ENCODE results near the gene LMTK3.

Gene LMTK3

DNA sequence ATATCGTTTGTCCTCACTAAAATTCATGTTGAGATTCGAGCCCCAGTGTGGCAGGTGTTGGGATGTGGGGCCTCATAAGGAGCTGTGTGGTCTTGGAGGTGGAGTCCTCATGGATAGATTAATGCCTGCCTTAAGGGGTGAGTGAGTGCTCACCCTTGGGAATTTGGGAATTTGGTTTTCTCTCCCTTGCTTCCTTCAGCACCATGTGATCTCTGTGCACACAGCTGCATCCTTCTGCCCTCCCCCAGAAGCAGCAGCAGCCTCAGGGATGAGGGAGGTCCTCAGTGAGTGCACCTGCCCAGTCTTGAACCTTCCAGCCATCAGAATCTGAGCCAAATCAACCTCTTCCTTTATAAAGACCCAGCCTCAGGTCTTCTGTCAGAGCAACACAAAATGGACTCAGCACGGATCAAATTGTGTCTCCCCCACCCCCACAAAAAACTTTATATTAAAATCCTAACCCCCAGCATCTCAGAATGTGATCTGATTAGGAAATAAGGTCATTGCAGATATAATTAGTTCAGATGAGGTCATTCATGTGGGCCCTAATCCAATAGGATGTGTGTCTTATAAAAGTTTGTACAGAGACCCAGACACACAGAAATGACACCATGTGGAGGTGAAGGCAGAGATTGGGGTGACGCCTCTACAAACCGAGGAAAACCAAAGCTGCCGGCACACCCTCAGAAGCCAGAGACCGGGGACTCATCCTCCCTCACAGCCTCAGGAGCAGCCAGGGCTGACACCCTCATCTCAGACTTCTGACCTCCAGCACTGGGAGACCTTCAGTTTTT, 29.6 kb downstream of the LMTK3 start:
- Histone ChIP-seq H3K36me3 (ENCODE audit: control insufficient read depth in 4 of 4, insufficient read depth in 4 of 4, low read length in 3 of 4) (peaks cover 0 to 22% (median 13%) of the 10 kb centered on the region in 4 experiments), H3K9me3 (ENCODE audit: control extremely low read depth in 1 of 5, control insufficient read depth in 4 of 5, insufficient read depth in 2 of 5, low read depth in 1 of 5, low read length in 4 of 5) (no peaks in the 10 kb centered on the region), H3K4me3 (ENCODE audit: control insufficient read depth in 1 of 7, extremely low read depth in 1 of 7, insufficient read depth in 4 of 7, low read depth in 2 of 7, low read length in 6 of 7) (no peak overlapping the region), H3K27me3 (replicated peaks in 2 of 5; ENCODE audit: control insufficient read depth in 4 of 5, insufficient read depth in 5 of 5, low read length in 4 of 5) (no peaks in the 10 kb centered on the region), H3K27ac (ENCODE audit: insufficient read depth in 1 of 2, low read depth in 1 of 2, low read length in 2 of 2, poor library complexity in 1 of 2, severe bottlenecking in 2 of 2) (no peak overlapping the region), H3K4me1 (ENCODE audit: control extremely low read depth in 1 of 4, control insufficient read depth in 4 of 4, insufficient read depth in 4 of 4, low read length in 3 of 4) (peaks cover 0 to 21% (median 13%) of the 10 kb centered on the region in 4 experiments)
- no peak for DNase-seq
- CTCF ChIA-PET = interaction anchor here (1.8 kb wide), 1 partner anchor 8 kb away, joined by 13 read pairs; no protein-coding TSS in a partner anchor
- WGBS (ENCODE audit: insufficient coverage) = 95% methylated on average over 5 of the region's 7 CpGs
- POLR2A ChIA-PET = no interaction called here

DNA sequence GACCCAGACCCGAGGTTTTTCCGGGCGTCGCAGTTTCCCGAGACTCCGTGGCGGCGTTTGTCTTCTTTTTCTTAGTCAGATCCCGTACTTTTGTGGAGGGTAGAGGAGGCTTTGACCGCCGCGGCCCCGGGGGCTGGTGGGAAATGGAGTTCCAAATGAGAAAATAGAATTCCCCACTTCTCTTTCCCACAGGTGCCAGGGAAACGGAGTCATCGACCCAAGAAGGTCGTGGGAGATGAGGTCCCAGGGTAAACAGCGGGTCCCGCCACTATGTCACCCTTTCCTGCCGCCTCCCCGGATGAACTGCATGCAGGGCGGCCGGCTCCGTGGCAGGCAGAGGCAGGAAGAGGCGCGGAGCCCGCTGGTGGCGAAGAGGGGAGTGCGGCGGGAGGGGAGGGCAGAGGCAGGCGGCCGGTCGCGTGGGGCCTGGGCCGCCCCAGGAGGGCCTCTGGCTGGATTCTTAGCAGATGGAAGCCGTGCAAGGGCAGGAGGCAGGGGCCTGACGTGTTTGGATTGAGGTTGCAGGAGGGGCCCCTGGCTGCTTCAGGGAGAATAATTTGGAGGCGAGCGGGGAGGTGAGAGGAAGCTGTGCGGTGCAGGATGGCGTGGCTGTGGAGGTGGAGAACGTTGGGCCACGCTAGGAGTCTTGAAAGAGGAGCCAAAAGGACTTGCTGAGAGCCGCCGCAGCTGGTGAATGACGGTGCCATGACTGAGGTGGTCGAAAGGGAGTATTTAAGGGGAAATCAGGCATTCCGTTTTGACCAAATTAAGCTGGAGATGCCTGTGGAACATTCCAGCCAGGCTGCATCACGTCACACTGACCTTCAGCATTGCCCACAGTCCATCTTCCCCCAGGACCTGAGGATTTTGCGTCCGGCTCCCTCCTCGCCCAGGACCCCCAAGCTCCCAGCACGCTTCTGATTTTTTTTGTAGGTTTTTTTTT, 30.8 kb downstream of the LMTK3 start:
- Histone ChIP-seq H3K27me3 (replicated peaks in 2 of 5; ENCODE audit: control insufficient read depth in 4 of 5, insufficient read depth in 5 of 5, low read length in 4 of 5) (no peaks in the 10 kb centered on the region), H3K4me3 (ENCODE audit: control insufficient read depth in 1 of 7, extremely low read depth in 1 of 7, insufficient read depth in 4 of 7, low read depth in 2 of 7, low read length in 6 of 7) (peak overlapping the region; percentile 38 to 87 (median 62)), H3K4me1 (ENCODE audit: control extremely low read depth in 1 of 4, control insufficient read depth in 4 of 4, insufficient read depth in 4 of 4, low read length in 3 of 4) (peaks cover 0 to 21% (median 13%) of the 10 kb centered on the region in 4 experiments), H3K27ac (ENCODE audit: insufficient read depth in 1 of 2, low read depth in 1 of 2, low read length in 2 of 2, poor library complexity in 1 of 2, severe bottlenecking in 2 of 2) (peak overlapping the region in 1 of 2 experiments; percentile 67), H3K36me3 (ENCODE audit: control insufficient read depth in 4 of 4, insufficient read depth in 4 of 4, low read length in 3 of 4) (peaks cover 0 to 28% (median 23%) of the 10 kb centered on the region in 4 experiments), H3K9me3 (ENCODE audit: control extremely low read depth in 1 of 5, control insufficient read depth in 4 of 5, insufficient read depth in 2 of 5, low read depth in 1 of 5, low read length in 4 of 5) (no peaks in the 10 kb centered on the region)
- ChIA-PET POLR2A (interaction anchor here (1.1 kb wide), 1 partner anchor 143 kb away, joined by 5 read pairs; no protein-coding TSS in a partner anchor), CTCF (interaction anchor here (0.6 to 1.8 kb wide), 4 partner anchors 9 to 212 kb away, joined by 3 to 13 read pairs (median 4); a partner anchor contains a TSS)
- WGBS (ENCODE audit: insufficient coverage) = 3% methylated on average over 29 of the region's 52 CpGs
- DNase-seq = peak in 2 of 3 donors; percentile 55 to 67

DNA sequence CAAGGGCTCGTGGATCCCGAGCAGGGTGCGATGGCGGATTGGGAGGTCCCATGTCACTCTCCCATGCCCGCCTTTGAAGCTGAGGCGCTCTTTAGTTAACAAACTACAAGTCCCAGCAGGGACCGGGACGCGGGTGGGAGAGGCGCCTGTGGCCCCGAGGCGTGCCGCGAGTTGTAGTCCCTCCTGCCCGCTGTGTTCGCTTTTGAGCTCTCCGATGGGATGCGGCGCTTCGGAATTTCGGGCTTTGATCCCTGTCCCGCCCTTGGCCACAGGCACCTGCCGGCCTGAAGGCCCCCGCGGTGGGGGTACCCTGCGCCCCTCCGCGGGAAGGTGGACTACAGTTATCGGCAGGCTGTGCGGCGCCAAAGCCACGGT, 31.5 kb downstream of the LMTK3 start:
- Histone ChIP-seq H3K4me1 (ENCODE audit: control extremely low read depth in 1 of 4, control insufficient read depth in 4 of 4, insufficient read depth in 4 of 4, low read length in 3 of 4) (peaks cover 0 to 21% (median 13%) of the 10 kb centered on the region in 4 experiments), H3K27ac (ENCODE audit: insufficient read depth in 1 of 2, low read depth in 1 of 2, low read length in 2 of 2, poor library complexity in 1 of 2, severe bottlenecking in 2 of 2) (peak overlapping the region in 1 of 2 experiments; percentile 67), H3K27me3 (replicated peaks in 2 of 5; ENCODE audit: control insufficient read depth in 4 of 5, insufficient read depth in 5 of 5, low read length in 4 of 5) (no peaks in the 10 kb centered on the region), H3K9me3 (ENCODE audit: control extremely low read depth in 1 of 5, control insufficient read depth in 4 of 5, insufficient read depth in 2 of 5, low read depth in 1 of 5, low read length in 4 of 5) (no peaks in the 10 kb centered on the region), H3K4me3 (ENCODE audit: control insufficient read depth in 1 of 7, extremely low read depth in 1 of 7, insufficient read depth in 4 of 7, low read depth in 2 of 7, low read length in 6 of 7) (peak overlapping the region; percentile 38 to 87 (median 62)), H3K36me3 (ENCODE audit: control insufficient read depth in 4 of 4, insufficient read depth in 4 of 4, low read length in 3 of 4) (peaks cover under 1 to 35% (median 29%) of the 10 kb centered on the region in 4 experiments)
- DNase-seq = peak in 2 of 3 donors; percentile 60 to 64
- WGBS (ENCODE audit: insufficient coverage) = 15% methylated on average over 18 of the region's 32 CpGs
- ChIA-PET CTCF (interaction anchor here (0.6 to 1.7 kb wide), 3 partner anchors 9 to 127 kb away, joined by 3 to 11 read pairs (median 4); no protein-coding TSS in a partner anchor), POLR2A (interaction anchor here (1.1 kb wide), 1 partner anchor 144 kb away, joined by 5 read pairs; no protein-coding TSS in a partner anchor)

DNA sequence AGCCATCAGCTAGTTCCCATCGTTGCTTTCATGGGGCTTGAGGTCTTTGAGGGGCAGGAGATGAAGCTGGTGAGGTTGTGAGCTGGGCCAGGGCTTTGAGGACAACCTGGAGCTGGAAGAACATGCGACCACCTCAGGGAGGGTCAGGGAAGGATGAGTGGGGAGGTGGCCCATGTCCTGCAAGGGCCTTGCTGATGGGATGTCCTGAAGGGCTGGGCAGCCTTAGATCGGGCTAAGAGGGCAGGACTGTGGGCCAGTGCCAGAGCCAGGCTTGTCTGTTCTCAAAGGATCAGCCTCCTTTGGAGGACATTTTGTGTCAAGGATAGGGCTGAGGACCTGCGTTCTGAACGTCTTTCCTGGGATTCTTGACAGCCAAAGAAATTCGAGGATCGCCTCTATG, 31.9 kb downstream of the LMTK3 start:
- Histone ChIP-seq H3K36me3 (ENCODE audit: control insufficient read depth in 4 of 4, insufficient read depth in 4 of 4, low read length in 3 of 4) (peaks cover 5 to 40% (median 34%) of the 10 kb centered on the region in 4 experiments), H3K27ac (ENCODE audit: insufficient read depth in 1 of 2, low read depth in 1 of 2, low read length in 2 of 2, poor library complexity in 1 of 2, severe bottlenecking in 2 of 2) (no peak overlapping the region), H3K9me3 (ENCODE audit: control extremely low read depth in 1 of 5, control insufficient read depth in 4 of 5, insufficient read depth in 2 of 5, low read depth in 1 of 5, low read length in 4 of 5) (no peaks in the 10 kb centered on the region), H3K4me3 (ENCODE audit: control insufficient read depth in 1 of 7, extremely low read depth in 1 of 7, insufficient read depth in 4 of 7, low read depth in 2 of 7, low read length in 6 of 7) (peak overlapping the region in 1 of 7 experiments; percentile 87), H3K27me3 (replicated peaks in 2 of 5; ENCODE audit: control insufficient read depth in 4 of 5, insufficient read depth in 5 of 5, low read length in 4 of 5) (no peaks in the 10 kb centered on the region), H3K4me1 (ENCODE audit: control extremely low read depth in 1 of 4, control insufficient read depth in 4 of 4, insufficient read depth in 4 of 4, low read length in 3 of 4) (peaks cover 0 to 21% (median 13%) of the 10 kb centered on the region in 4 experiments)
- WGBS (ENCODE audit: insufficient coverage) = 94% methylated on average over 6 of the region's 7 CpGs
- no peak for DNase-seq
- ChIA-PET POLR2A (no interaction called here), CTCF (interaction anchor here (0.6 to 1.7 kb wide), 4 partner anchors 9 to 127 kb away, joined by 3 to 11 read pairs (median 4); partner anchors contain the start of gene KDELR1)

DNA sequence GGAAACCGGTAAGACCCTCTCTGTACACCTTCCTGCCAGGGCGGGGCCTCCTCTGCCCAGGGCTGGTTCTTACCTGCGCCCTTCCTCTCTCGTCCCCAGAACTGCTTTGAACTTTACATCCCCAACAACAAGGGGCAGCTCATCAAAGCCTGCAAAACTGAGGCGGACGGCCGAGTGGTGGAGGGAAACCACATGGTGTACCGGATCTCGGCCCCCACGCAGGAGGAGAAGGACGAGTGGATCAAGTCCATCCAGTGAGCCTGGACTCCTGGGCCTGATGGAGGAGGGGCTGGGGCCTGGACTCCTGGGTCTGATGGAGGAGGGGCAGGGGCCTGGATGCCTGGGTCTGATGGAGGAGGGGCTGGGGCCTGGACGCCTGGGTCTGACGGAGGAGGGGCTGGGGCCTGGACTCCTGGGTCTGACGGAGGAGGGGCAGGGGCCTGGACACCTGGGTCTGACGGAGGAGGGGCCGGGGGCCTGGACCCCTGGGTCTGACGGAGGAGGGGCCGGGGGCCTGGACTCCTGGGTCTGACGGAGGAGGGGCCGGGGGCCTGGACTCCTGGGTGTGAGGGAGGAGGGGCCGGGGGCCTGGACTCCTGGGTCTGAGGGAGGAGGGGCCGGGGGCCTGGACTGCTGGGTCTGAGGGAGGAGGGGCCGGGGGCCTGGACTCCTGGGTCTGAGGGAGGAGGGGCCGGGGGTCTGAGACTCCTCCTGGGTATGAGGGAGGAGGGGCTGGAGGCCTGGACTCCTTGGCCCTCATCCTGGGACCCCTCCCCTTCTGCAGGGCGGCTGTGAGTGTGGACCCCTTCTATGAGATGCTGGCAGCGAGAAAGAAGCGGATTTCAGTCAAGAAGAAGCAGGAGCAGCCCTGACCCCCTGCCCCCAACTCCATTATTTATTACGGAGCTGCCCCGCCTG, 33.0 kb downstream of the LMTK3 start:
- H3K9me3 ChIP-seq (ENCODE audit: control extremely low read depth in 1 of 5, control insufficient read depth in 4 of 5, insufficient read depth in 2 of 5, low read depth in 1 of 5, low read length in 4 of 5) = no peaks in the 10 kb centered on the region
- no peak overlapping the region for H3K27ac ChIP-seq (ENCODE audit: insufficient read depth in 1 of 2, low read depth in 1 of 2, low read length in 2 of 2, poor library complexity in 1 of 2, severe bottlenecking in 2 of 2)
- peaks cover 5 to 51% (median 45%) of the 10 kb centered on the region in 4 experiments for H3K36me3 ChIP-seq (ENCODE audit: control insufficient read depth in 4 of 4, insufficient read depth in 4 of 4, low read length in 3 of 4)
- DNase-seq = no peak
- no peaks in the 10 kb centered on the region for H3K27me3 ChIP-seq (replicated peaks in 2 of 5; ENCODE audit: control insufficient read depth in 4 of 5, insufficient read depth in 5 of 5, low read length in 4 of 5)
- CTCF ChIA-PET = interaction anchor here (0.6 to 1.7 kb wide), 4 partner anchors 9 to 87 kb away, joined by 3 to 11 read pairs (median 4); partner anchors contain the start of gene KDELR1
- WGBS (ENCODE audit: insufficient coverage) = 97% methylated on average over 18 of the region's 29 CpGs
- peaks cover 0 to 21% (median 13%) of the 10 kb centered on the region in 4 experiments for H3K4me1 ChIP-seq (ENCODE audit: control extremely low read depth in 1 of 4, control insufficient read depth in 4 of 4, insufficient read depth in 4 of 4, low read length in 3 of 4)
- H3K4me3 ChIP-seq (ENCODE audit: control insufficient read depth in 1 of 7, extremely low read depth in 1 of 7, insufficient read depth in 4 of 7, low read depth in 2 of 7, low read length in 6 of 7) = no peak overlapping the region
- POLR2A ChIA-PET = no interaction called here

DNA sequence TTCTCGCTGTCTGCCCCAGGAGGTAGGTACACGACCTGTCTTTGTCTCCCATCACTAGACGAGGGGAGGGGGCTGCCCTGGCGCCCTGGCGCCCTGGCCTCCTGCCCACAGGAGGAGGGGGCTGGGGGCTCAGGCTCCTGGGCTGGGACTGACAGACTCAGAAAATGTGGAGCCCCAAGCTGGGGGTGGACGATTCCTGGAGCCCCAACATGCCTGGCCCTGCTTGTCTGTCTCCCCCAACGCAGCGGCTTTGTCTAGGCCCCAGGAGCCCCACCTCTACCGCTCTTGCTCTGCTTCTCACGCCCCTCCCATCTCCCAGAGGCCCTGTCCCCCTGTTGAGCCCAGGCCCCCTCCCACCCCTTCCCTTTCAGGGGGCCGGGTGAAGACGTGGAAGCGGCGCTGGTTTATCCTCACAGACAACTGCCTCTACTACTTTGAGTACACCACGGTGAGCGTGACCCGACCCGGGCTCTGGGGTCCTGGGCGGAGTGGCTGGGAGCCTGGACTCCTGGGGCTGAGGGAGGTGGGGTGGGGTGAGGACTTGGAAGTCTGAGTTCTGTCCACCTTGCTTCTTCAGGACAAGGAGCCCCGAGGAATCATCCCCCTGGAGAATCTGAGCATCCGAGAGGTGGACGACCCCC, 33.8 kb downstream of the LMTK3 start:
- 97% methylated on average over 12 of the region's 22 CpGs for WGBS (ENCODE audit: insufficient coverage)
- Histone ChIP-seq H3K9me3 (ENCODE audit: control extremely low read depth in 1 of 5, control insufficient read depth in 4 of 5, insufficient read depth in 2 of 5, low read depth in 1 of 5, low read length in 4 of 5) (no peaks in the 10 kb centered on the region), H3K4me1 (ENCODE audit: control extremely low read depth in 1 of 4, control insufficient read depth in 4 of 4, insufficient read depth in 4 of 4, low read length in 3 of 4) (peaks cover 0 to 21% (median 13%) of the 10 kb centered on the region in 4 experiments), H3K36me3 (ENCODE audit: control insufficient read depth in 4 of 4, insufficient read depth in 4 of 4, low read length in 3 of 4) (peaks cover 7 to 58% (median 53%) of the 10 kb centered on the region in 4 experiments), H3K27me3 (replicated peaks in 2 of 5; ENCODE audit: control insufficient read depth in 4 of 5, insufficient read depth in 5 of 5, low read length in 4 of 5) (no peaks in the 10 kb centered on the region), H3K27ac (ENCODE audit: insufficient read depth in 1 of 2, low read depth in 1 of 2, low read length in 2 of 2, poor library complexity in 1 of 2, severe bottlenecking in 2 of 2) (no peak overlapping the region), H3K4me3 (ENCODE audit: control insufficient read depth in 1 of 7, extremely low read depth in 1 of 7, insufficient read depth in 4 of 7, low read depth in 2 of 7, low read length in 6 of 7) (no peak overlapping the region)
- POLR2A ChIA-PET = no interaction called here
- CTCF ChIA-PET = no interaction called here
- no peak for DNase-seq
